Esophagus squamous epithelium (tissue), 4 donors: Measurements from ENCODE around the gene ZFP36.

Source experiments
- POLR2A ChIP-seq, 4 donors: fragments of 450-650 bp; IDR thresholded peaks; one replicate each; pipeline ENCODE4 v1.6.1; 2017; ENCODE audit warnings: antibody characterized with exemption in 4 of 4, mild to moderate bottlenecking in 4 of 4, moderate library complexity in 3 of 4
- TF ChIP-seq, protein P1 (sequence below), 6 experiments: fragments of 450-650 bp in 4 of 6; fragments of 200-600 bp in 2 of 6; sonication (generic) in 2 of 6; IDR thresholded peaks; one replicate each; pipeline ENCODE4 v1.5.1; 2016 to 2019; ENCODE audit warnings: antibody characterized with exemption in 6 of 6, mild to moderate bottlenecking in 4 of 6, moderate library complexity in 4 of 6

GRCh38 chr19:39446365-39447084, 39.9 kb downstream of the ZFP36 start:
- TF ChIP-seq, protein P1, sequence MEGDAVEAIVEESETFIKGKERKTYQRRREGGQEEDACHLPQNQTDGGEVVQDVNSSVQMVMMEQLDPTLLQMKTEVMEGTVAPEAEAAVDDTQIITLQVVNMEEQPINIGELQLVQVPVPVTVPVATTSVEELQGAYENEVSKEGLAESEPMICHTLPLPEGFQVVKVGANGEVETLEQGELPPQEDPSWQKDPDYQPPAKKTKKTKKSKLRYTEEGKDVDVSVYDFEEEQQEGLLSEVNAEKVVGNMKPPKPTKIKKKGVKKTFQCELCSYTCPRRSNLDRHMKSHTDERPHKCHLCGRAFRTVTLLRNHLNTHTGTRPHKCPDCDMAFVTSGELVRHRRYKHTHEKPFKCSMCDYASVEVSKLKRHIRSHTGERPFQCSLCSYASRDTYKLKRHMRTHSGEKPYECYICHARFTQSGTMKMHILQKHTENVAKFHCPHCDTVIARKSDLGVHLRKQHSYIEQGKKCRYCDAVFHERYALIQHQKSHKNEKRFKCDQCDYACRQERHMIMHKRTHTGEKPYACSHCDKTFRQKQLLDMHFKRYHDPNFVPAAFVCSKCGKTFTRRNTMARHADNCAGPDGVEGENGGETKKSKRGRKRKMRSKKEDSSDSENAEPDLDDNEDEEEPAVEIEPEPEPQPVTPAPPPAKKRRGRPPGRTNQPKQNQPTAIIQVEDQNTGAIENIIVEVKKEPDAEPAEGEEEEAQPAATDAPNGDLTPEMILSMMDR (IDR thresholded peaks at IDR 0.05), result no peak
- TF ChIP-seq POLR2A (IDR thresholded peaks at IDR 0.05), result no peak
